C1 segment of cervical spinal cord (tissue), 14 donors: ENCODE results near the gene FBXL15.

Source experiments
- DNase-seq, 14 donors: peaks; one replicate each; lab custom pipeline; 2025; lab: John Stamatoyannopoulos, UW

The FBXL15 gene

GRCh38 chr10:102398172-102399020, 22.2 kb upstream of the FBXL15 start:
- DNase-seq, result peak in 1 of 14 donors; percentile 10

GRCh38 chr10:102399217-102400021, 21.2 kb upstream of the FBXL15 start:
- peak in 13 of 14 donors; percentile 41 to 86 (median 79) for DNase-seq

- DNase-seq, result no peak
Observed at GRCh38 chr10:102400076-102400475, 20.6 kb upstream of the FBXL15 start.

- DNase-seq, result no peak
Observed at GRCh38 chr10:102400598-102401341, 19.9 kb upstream of the FBXL15 start.

- no peak for DNase-seq
Observed at GRCh38 chr10:102401342-102401654, 19.3 kb upstream of the FBXL15 start.

DNA sequence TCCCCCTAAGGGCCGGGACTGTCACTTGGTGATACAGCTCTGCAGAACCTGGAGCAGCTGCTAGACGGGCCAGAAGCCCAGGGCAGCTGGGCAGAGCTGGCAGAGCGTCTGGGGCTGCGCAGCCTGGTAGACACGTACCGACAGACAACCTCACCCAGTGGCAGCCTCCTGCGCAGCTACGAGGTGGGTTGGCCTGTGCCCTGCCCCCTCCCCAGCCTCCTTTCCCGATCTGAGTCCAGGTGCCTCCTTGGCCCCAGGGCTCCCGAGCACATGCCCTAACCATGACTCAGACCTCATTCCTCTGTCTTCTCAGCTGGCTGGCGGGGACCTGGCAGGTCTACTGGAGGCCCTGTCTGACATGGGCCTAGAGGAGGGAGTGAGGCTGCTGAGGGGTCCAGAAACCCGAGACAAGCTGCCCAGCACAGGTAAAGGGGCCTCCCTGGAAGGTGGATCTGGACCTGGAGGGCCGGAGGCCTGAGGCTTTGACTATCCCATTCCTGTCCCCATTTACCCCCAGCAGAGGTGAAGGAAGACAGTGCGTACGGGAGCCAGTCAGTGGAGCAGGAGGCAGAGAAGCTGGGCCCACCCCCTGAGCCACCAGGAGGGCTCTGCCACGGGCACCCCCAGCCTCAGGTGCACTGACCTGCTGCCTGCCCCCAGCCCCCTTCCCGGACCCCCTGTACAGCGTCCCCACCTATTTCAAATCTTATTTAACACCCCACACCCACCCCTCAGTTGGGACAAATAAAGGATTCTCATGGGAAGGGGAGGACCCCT, 18.7 kb upstream of the FBXL15 start:
- no peak for DNase-seq

DNA sequence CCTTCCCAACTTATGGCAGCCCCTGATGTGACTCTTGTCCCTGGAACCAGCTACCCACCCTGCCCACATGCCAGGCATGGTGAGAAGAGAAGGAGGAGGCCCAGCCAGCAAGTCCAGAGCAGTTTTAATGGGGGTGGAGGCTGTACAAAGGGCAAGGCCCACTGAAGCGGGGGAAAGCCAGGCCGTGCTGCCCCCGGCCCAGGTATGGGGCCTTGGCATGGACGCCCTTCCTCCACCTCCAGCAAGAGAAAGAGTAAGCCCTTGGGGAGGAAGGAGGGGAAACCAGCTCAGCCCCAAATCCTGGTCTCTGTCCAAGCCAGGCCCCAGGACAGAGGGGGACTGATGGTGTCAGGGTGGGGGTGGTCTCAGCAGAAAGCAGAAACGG, 18.1 kb upstream of the FBXL15 start:
- DNase-seq, result no peak

DNA sequence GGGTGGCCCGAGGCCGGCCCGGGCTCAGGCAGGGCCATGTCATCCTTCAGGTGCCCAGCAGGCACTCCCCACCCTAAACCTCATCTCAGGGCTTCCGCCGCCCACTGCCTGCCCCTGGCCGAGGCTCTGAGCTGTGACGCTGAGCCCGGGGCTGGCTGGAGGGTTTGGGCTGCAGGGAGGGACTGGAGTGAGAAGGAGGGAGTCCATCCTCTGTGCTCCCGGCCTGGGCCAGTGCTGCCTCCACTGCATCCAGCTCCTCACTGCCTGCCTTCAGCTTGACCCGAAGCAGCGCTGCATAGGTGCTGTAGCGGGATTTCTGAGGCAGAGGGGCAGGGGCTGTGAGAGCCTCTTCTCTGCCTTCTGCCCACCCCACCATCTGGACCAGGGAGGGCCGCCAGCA, 17.5 kb upstream of the FBXL15 start:
- no peak for DNase-seq

GRCh38 chr10:102404361-102405107, 16.1 kb upstream of the FBXL15 start:
- no peak for DNase-seq

DNA sequence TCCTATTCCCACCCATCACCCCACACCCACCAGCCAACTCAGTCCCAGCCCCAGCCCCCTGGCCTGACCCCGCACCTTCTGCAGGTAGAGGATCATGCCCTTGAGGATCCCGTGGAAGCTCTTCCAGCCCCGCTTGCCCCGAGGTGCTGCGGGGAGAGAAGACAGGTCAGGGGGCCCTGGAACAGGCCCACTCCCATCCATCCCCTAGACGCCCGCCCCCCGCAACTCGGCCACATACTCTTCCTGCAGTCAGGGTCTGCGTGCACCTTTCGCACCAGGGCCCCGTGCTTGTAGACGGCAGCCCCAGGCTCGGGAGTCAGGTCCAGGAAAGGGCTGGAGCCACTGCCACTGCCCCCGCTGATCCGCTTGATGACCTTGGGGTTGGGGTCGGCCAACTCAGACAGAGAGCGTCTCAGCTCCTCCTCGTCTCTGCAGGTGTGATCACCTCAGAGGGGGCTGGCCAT, 15.5 kb upstream of the FBXL15 start:
- no peak for DNase-seq

GRCh38 chr10:102405632-102406031, 15.0 kb upstream of the FBXL15 start:
- no peak for DNase-seq

DNA sequence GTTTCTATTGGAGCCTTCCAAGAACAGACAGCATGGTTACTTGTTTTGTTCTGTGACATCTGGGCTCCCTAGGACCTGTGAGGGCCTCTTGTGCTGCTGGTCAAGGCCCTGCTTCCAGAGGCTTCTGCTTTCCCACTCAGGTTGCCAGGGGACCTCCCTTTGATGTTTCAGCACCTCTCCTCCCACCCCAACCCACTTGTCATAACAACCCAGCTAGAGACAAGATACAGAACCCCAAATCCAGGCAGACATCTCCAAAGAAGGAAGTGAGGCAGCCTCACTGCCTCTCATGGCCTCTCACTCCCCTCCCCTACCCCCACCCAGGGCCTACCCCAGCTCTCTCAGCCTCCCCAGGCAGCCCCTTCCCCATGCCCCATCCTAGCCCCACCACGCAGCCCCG, 13.8 kb upstream of the FBXL15 start:
- no peak for DNase-seq

GRCh38 chr10:102407425-102408130, 13.1 kb upstream of the FBXL15 start:
- no peak for DNase-seq

- DNase-seq, result no peak
Observed at GRCh38 chr10:102408131-102408727, 12.4 kb upstream of the FBXL15 start.

DNA sequence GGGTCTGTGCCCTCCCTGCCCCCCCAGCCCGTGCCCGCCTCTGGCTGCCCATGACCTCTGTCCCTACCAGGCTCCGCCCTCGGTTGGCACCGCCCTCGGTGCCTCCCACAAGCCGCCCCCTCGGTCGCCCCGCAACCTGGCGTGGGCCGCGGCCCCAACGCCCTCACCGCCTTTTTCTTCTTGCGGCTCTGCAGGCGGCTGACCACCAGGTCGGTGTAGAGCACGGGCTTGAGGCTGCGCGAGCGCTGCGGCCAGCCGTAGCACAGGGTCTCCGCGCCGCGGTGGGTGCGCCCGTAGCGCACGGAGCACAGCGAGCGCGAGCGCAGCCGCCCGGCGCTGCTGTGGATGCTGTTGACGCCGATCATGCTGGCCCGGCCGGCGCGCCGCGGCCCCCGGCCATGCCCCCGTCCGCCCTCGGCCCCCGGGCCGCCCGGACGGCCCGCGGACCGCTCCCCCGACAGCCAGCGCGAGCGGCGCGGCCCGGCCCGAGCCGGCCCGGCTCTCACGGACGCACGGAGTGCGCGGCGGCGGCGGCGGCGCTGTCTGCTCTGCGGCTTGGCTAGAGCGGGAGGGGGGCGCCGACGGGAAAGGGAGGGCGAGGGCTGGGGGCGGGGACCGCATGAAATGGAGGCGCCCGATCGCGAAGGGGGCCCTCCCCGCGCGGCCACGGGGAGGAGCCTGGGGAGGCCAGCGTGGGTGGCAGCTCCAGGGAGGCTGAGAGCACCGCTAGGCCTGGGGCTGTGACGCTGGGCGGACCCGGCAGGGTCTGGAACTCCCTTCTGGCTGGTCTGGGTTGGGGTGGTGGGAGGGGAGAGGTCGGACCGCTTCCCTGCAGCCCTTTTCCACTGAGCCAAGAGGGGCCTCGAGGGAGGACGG, 11.7 kb upstream of the FBXL15 start:
- DNase-seq, result peak in 2 of 14 donors; percentile 24 to 46

- DNase-seq, result no peak
Observed at GRCh38 chr10:102409604-102410428, 10.8 kb upstream of the FBXL15 start.

GRCh38 chr10:102410429-102411073, 10.1 kb upstream of the FBXL15 start:
- DNase-seq, result peak in 2 of 14 donors; percentile 12 to 26
